Measurements from ENCODE around the gene LZTR1.

DNA sequence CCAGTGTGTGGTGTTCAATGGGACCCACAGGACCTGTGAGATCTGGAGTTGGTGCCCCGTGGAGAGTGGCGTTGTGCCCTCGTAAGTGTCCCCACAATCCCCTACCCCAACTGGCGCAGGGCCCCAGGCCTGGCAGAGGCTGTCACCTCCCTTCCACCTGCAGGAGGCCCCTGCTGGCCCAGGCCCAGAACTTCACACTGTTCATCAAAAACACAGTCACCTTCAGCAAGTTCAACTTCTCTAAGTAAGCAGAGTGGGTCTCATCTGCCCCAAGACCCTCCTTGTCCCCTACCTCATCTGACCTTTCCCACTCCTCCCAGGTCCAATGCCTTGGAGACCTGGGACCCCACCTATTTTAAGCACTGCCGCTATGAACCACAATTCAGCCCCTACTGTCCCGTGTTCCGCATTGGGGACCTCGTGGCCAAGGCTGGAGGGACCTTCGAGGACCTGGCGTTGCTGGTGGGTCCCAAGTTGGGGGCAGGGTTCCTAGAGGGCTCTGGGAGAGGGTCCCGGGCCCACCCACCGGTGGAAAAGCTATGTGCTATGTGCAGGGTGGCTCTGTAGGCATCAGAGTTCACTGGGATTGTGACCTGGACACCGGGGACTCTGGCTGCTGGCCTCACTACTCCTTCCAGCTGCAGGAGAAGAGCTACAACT lies 41.0 kb downstream of the LZTR1 start:
- TF ChIP-seq GATA2 (IDR thresholded peaks at IDR 0.05; ENCODE audit: low read depth, low read length) (no peak), GATA3 (IDR thresholded peaks at IDR 0.05; ENCODE audit: low read depth, low read length) (no peak)

Data from SH-SY5Y (cell line).